SK-N-SH (cell line): ENCODE data around the gene TAC1. TPM values are rescaled to one million over a fixed set of nuclear protein-coding genes. Genes with fewer than 3 reads are reported as not detected.
A peak's percentile ranks its signal among the peaks of the same experiment; 100 is the strongest.

Experiments used
- CTCF ChIA-PET: fragments of 300-600, 350-600 bp; formaldehyde crosslinking; extraction: SDS; loops from one replicate; lab custom pipeline; 2021; lab: Yijun Ruan, JAX
- POLR2A ChIA-PET: fragments of 350-600 bp; sonication (Branson Sonifier 250); formaldehyde crosslinking; extraction: SDS; loops from one replicate; lab custom pipeline; 2020; ENCODE audit warnings: antibody characterized with exemption, inconsistent platforms; lab: Yijun Ruan, JAX
- DNase-seq: peaks from one replicate; pipeline ENCODE4 v3.0.0; 2012
- H2AFZ ChIP-seq: fragments of 200-600 bp; sonication (generic); 2 replicates; pipeline ENCODE4 v1.8.1; 2016; ENCODE audit warnings: antibody characterized with exemption, mild to moderate bottlenecking, low read depth
- H3F3A ChIP-seq: fragments of 200-600 bp; sonication (generic); replicated peaks from 2 replicates; pipeline ENCODE3; 2016; ENCODE audit warnings: antibody characterized with exemption, mild to moderate bottlenecking; ENCODE audit not compliant: insufficient read depth
- H3K27ac ChIP-seq, 2 experiments: fragments of 200-500 bp in 1 of 2; fragments of 200-600 bp in 1 of 2; sonication (Bioruptor generic) in 1 of 2; sonication (generic), shearing (Covaris generic) in 1 of 2; 2 replicates each; pipeline versions ENCODE4 v1.5.1 to v1.6.1; 2014 to 2016; ENCODE audit warnings: low read depth in 2 of 2, inconsistent platforms in 1 of 2, low read length in 1 of 2, mild to moderate bottlenecking in 1 of 2, mixed read lengths in 1 of 2
- H3K27me3 ChIP-seq: fragments of 200-600 bp; sonication (generic), shearing (Covaris generic); 2 replicates; pipeline ENCODE4 v1.6.1; 2016; ENCODE audit warnings: mixed run types; ENCODE audit not compliant: insufficient read depth
- H3K36me3 ChIP-seq, 2 experiments: fragments of 200-500 bp in 1 of 2; fragments of 200-600 bp in 1 of 2; sonication (Bioruptor generic) in 1 of 2; sonication (generic) in 1 of 2; replicated peaks in 1 of 2; 2 replicates each; pipeline versions ENCODE3 to v1.5.1; 2014 to 2016; ENCODE audit warnings: low read length in 1 of 2, mild to moderate bottlenecking in 1 of 2; ENCODE audit not compliant: insufficient read depth in 2 of 2, control insufficient read depth in 1 of 2
- H3K4me1 ChIP-seq, 2 experiments: fragments of 200-500 bp in 1 of 2; fragments of 200-600 bp in 1 of 2; sonication (Bioruptor generic) in 1 of 2; sonication (generic), shearing (Covaris generic) in 1 of 2; 2 replicates each; pipeline versions ENCODE4 v1.5.1 to v1.6.1; 2014 to 2016; ENCODE audit warnings: low read depth in 1 of 2, low read length in 1 of 2, mixed run types in 1 of 2; ENCODE audit not compliant: insufficient read depth in 2 of 2, control insufficient read depth in 1 of 2
- H3K4me2 ChIP-seq: fragments of 200-600 bp; sonication (generic), shearing (Covaris generic); 2 replicates; pipeline ENCODE4 v1.6.1; 2017; ENCODE audit warnings: mixed run types
- H3K4me3 ChIP-seq, 2 experiments: fragments of 200-500 bp in 1 of 2; fragments of 200-600 bp in 1 of 2; sonication (Bioruptor generic) in 1 of 2; sonication (generic), shearing (Covaris generic) in 1 of 2; 2 replicates each; pipeline versions ENCODE4 v1.5.1 to v1.8.1; 2014 to 2016; ENCODE audit warnings: low read depth in 2 of 2, inconsistent platforms in 1 of 2, low read length in 1 of 2, mild to moderate bottlenecking in 1 of 2, mixed read lengths in 1 of 2, moderate library complexity in 1 of 2
- H3K79me2 ChIP-seq: fragments of 200-600 bp; sonication (generic); 2 replicates; pipeline ENCODE4 v1.8.1; 2017; ENCODE audit warnings: mild to moderate bottlenecking; ENCODE audit not compliant: insufficient read depth
- H3K9ac ChIP-seq: fragments of 200-600 bp; sonication (generic); 2 replicates; pipeline ENCODE4 v1.6.1; 2017; ENCODE audit warnings: mixed run types
- H3K9me2 ChIP-seq: fragments of 200-600 bp; sonication (generic); 2 replicates; pipeline ENCODE4 v1.6.1; 2017; ENCODE audit warnings: mixed run types
- H3K9me3 ChIP-seq: fragments of 200-600 bp; sonication (generic); 2 replicates; pipeline ENCODE4 v1.6.1; 2017; ENCODE audit warnings: mixed run types, mild to moderate bottlenecking, moderate library complexity
- H4K20me1 ChIP-seq: fragments of 200-600 bp; sonication (generic); 2 replicates; pipeline ENCODE4 v1.6.1; 2017; ENCODE audit warnings: mild to moderate bottlenecking, mixed run types; ENCODE audit not compliant: insufficient read depth
- JUND ChIP-seq: IDR thresholded peaks from 2 replicates; pipeline ENCODE4 v1.4.0; 2012
- NFIC ChIP-seq: IDR thresholded peaks from 2 replicates; pipeline ENCODE4 v1.4.0; 2012; ENCODE audit warnings: borderline replicate concordance
- POLR2AphosphoS5 ChIP-seq: IDR thresholded peaks from 2 replicates; pipeline ENCODE4 v1.6.1; 2012; ENCODE audit warnings: low read depth, low read length
- RXRA ChIP-seq: IDR thresholded peaks from 2 replicates; pipeline ENCODE4 v1.4.0; 2012; ENCODE audit warnings: low read depth, mild to moderate bottlenecking, borderline replicate concordance
- TCF12 ChIP-seq: IDR thresholded peaks from 2 replicates; pipeline ENCODE4 v1.4.0; 2012
- TEAD4 ChIP-seq: IDR thresholded peaks from 2 replicates; pipeline ENCODE4 v1.4.0; 2012; ENCODE audit warnings: mild to moderate bottlenecking, borderline replicate concordance; ENCODE audit not compliant: insufficient read depth
- WGBS: methylation state at CpG from one replicate; pipeline ENCODE4 v1.1.6; 2017; ENCODE audit warnings: low lambda C conversion rate; 5-methylcytosine and 5-hydroxymethylcytosine counted together
- polyA plus RNA-seq, 3 experiments: library from polyadenylated mRNA; depleted of rRNA; stranded (reverse); fragments of >200 nt; gene quantifications; 2 replicates each; pipeline ENCODE4 v1.2.3, GENCODE V29; 2012
- TF ChIP-seq, protein P1 (sequence below): fragments of 200-600 bp; sonication (generic); IDR thresholded peaks from 2 replicates; pipeline ENCODE4 v1.6.1; 2017; ENCODE audit warnings: antibody characterized with exemption, mild to moderate bottlenecking, moderate library complexity
- TF ChIP-seq, protein P2 (sequence below): IDR thresholded peaks from 2 replicates; pipeline ENCODE4 v1.4.0; 2012; ENCODE audit warnings: low read depth, borderline replicate concordance
- TF ChIP-seq, protein P3 (sequence below): IDR thresholded peaks from 2 replicates; pipeline ENCODE4 v1.4.0; 2012; ENCODE audit warnings: low read depth, borderline replicate concordance

TAC1 gene, protein sequence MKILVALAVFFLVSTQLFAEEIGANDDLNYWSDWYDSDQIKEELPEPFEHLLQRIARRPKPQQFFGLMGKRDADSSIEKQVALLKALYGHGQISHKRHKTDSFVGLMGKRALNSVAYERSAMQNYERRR
- polyA plus RNA-seq (2012; rRNA removed), result not detected in 2 replicates
- polyA plus RNA-seq (2012; cell fraction: cytosol; rRNA removed), result not detected in 2 replicates
- polyA plus RNA-seq (2012; cell fraction: nucleus; rRNA removed), result 0.24 TPM in 1 of 2 replicates, not detected in the other

DNA sequence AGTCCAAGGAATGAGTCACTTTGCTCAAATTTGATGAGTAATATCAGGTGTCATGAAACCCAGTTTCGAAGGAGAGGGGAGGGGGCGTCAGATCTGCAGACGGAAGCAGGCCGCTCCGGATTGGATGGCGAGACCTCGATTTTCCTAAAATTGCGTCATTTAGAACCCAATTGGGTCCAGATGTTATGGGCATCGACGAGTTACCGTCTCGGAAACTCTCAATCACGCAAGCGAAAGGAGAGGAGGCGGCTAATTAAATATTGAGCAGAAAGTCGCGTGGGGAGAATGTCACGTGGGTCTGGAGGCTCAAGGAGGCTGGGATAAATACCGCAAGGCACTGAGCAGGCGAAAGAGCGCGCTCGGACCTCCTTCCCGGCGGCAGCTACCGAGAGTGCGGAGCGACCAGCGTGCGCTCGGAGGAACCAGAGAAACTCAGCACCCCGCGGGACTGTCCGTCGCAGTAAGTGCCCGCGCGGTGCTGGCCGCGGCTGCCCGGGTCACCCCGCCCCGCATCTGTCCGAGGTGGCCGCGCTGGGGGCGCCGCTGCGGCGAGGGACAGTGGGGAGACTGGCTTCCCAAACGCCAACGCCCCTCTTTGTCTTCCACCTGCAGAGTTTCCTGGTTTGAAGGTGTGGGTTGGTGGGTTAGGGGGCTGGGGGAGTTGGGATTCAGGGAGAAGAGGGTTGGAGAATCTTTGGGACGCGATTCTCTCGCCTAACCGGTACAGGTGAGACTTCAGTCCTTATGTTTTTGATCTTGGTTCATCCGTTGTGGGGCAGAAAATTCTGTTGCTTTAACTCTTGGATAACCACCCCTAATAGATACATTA lies at the start of gene TAC1:
TSS of gene TAC1 (plus strand) at position 351 of the 829 bp plus-strand sequence. CDS start 527 bp downstream, outside the sequence.
- WGBS, result 14% methylated on average over 35 of the region's 57 CpGs
- H3K4me3 ChIP-seq, result no peak within 1 kb of the TSS; a peak in 1 of 4 replicates
- no peaks in the 10 kb centered on the region for H3F3A ChIP-seq
- no peak within 1 kb of the TSS for H2AFZ ChIP-seq
- H3K27ac ChIP-seq, result no peak within 1 kb of the TSS
- H4K20me1 ChIP-seq, result no peaks in the 10 kb centered on the region
- H3K9me2 ChIP-seq, result no peaks in the 10 kb centered on the region
- peak within 1 kb of the TSS; percentile 55 for H3K4me2 ChIP-seq
- no peaks in the 10 kb centered on the region for H3K79me2 ChIP-seq
- peaks cover 61% of the 10 kb centered on the region for H3K27me3 ChIP-seq
- DNase-seq, result peak; percentile 38
- no peaks in the 10 kb centered on the region for H3K36me3 ChIP-seq
- CTCF ChIA-PET, result no interaction called here
- no peak within 1 kb of the TSS for H3K9ac ChIP-seq
- H3K4me1 ChIP-seq, result peaks cover 0 to 4% of the 10 kb centered on the region in 2 experiments; a peak in 1 of 4 replicates
- POLR2A ChIA-PET, result no interaction called here
- no peaks in the 10 kb centered on the region; the same call in 1 of the 2 replicates for H3K9me3 ChIP-seq
- TF ChIP-seq JUND (no peak), POLR2AphosphoS5 (no peak), TCF12 (0 out of 2 replicates have a peak, but pooled peaks have one; percentile 2), NFIC (no peak), TEAD4 (no peak)
- TF ChIP-seq, protein P1, sequence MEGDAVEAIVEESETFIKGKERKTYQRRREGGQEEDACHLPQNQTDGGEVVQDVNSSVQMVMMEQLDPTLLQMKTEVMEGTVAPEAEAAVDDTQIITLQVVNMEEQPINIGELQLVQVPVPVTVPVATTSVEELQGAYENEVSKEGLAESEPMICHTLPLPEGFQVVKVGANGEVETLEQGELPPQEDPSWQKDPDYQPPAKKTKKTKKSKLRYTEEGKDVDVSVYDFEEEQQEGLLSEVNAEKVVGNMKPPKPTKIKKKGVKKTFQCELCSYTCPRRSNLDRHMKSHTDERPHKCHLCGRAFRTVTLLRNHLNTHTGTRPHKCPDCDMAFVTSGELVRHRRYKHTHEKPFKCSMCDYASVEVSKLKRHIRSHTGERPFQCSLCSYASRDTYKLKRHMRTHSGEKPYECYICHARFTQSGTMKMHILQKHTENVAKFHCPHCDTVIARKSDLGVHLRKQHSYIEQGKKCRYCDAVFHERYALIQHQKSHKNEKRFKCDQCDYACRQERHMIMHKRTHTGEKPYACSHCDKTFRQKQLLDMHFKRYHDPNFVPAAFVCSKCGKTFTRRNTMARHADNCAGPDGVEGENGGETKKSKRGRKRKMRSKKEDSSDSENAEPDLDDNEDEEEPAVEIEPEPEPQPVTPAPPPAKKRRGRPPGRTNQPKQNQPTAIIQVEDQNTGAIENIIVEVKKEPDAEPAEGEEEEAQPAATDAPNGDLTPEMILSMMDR, result no peak
- TF ChIP-seq, protein P2, sequence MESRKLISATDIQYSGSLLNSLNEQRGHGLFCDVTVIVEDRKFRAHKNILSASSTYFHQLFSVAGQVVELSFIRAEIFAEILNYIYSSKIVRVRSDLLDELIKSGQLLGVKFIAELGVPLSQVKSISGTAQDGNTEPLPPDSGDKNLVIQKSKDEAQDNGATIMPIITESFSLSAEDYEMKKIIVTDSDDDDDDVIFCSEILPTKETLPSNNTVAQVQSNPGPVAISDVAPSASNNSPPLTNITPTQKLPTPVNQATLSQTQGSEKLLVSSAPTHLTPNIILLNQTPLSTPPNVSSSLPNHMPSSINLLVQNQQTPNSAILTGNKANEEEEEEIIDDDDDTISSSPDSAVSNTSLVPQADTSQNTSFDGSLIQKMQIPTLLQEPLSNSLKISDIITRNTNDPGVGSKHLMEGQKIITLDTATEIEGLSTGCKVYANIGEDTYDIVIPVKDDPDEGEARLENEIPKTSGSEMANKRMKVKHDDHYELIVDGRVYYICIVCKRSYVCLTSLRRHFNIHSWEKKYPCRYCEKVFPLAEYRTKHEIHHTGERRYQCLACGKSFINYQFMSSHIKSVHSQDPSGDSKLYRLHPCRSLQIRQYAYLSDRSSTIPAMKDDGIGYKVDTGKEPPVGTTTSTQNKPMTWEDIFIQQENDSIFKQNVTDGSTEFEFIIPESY, result no peak
- TF ChIP-seq, protein P3, sequence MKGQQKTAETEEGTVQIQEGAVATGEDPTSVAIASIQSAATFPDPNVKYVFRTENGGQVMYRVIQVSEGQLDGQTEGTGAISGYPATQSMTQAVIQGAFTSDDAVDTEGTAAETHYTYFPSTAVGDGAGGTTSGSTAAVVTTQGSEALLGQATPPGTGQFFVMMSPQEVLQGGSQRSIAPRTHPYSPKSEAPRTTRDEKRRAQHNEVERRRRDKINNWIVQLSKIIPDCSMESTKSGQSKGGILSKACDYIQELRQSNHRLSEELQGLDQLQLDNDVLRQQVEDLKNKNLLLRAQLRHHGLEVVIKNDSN, result peak; percentile 49; the same call in 1 of the 2 replicates
- TF ChIP-seq, all 33 proteins: peak for 2

DNA sequence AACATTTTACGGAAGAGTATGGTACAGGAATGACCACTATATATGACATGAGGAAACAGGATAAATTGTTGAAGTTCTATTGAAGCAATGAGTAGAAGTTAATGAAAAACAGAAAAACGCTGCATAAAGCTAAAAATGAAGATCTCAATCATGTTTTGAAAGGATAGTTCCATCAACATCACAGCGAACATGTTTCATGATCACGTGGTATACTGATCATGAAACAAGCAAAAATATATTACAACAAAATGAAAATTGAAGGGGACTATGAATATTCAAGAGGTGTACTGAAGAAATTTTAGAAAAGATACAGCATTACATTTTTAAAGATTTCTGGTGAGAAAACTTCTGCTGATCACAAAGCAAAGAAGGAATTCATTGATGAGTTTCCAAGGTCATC lies 45.9 kb upstream of the TAC1 start:
- Histone ChIP-seq H3F3A (no peaks in the 10 kb centered on the region), H2AFZ (no peak overlapping the region), H3K4me3 (no peak overlapping the region), H4K20me1 (no peaks in the 10 kb centered on the region), H3K4me1 (no peaks in the 10 kb centered on the region), H3K9me2 (no peaks in the 10 kb centered on the region), H3K27me3 (no peaks in the 10 kb centered on the region), H3K9ac (no peak overlapping the region), H3K9me3 (no peaks in the 10 kb centered on the region), H3K36me3 (no peaks in the 10 kb centered on the region), H3K4me2 (no peak overlapping the region), H3K27ac (no peak overlapping the region), H3K79me2 (no peaks in the 10 kb centered on the region)
- ChIA-PET CTCF (no interaction called here), POLR2A (no interaction called here)
- no peak for DNase-seq
- no peak for TF ChIP-seq RXRA
- 11% methylated on average over 4 of the region's 4 CpGs for WGBS
